ENCODE measurements around the gene SMIM3. TPM values are rescaled to one million over a fixed set of nuclear protein-coding genes. Genes with fewer than 3 reads are reported as not detected.
A peak's percentile ranks its signal among the peaks of the same experiment; 100 is the strongest.

SMIM3 gene
- total RNA-seq, 1 experiment from 2014 or later: 55.2 TPM

DNA sequence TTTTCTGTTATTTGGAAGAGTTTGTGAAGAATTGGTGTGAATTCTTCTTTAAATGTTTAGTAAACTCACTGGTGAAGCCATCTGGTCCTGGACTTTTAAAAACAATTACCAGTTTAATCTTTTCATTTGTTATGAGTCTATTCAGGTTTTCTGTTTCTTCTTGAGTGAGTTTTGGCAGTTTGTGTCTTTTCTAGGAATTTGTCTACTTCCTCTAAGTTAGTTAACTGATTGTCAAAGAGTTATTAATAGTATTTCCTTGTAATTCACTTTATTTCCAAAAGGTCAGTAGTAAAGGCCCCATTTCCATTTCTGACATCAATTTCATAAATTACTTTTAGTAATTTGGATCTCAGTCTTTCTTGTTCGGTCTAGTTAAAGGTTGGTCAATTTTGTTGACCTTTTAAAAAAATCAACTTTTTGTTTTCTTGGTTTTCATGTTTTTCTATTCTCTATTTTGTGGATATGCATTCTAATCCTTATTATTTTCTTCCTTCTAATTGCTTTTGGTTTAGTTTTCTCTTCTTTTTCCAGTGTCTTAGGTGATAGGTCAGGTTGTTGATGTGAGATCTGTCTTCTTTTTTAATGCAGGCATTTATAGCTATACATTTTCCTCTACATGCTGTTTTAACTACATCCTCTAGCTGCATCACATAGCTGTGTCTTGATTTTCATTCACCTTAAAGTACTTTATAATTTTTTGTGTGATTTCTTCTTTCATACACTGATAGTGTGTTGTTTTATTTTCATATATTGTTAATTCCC, 7.3 kb upstream of the SMIM3 start:
- in situ Hi-C loops (cut with HindIII; ENCODE audit: low pct_unique_long_range_greater_than_20kb, low sequenced_read_pairs): no loop called here
- no peak for ATAC-seq
- H3K27ac ChIP-seq (ENCODE audit: low read length): no peak overlapping the region
- BruUV-seq (replicated peaks): no TSS peak
- TF ChIP-seq, protein P1, sequence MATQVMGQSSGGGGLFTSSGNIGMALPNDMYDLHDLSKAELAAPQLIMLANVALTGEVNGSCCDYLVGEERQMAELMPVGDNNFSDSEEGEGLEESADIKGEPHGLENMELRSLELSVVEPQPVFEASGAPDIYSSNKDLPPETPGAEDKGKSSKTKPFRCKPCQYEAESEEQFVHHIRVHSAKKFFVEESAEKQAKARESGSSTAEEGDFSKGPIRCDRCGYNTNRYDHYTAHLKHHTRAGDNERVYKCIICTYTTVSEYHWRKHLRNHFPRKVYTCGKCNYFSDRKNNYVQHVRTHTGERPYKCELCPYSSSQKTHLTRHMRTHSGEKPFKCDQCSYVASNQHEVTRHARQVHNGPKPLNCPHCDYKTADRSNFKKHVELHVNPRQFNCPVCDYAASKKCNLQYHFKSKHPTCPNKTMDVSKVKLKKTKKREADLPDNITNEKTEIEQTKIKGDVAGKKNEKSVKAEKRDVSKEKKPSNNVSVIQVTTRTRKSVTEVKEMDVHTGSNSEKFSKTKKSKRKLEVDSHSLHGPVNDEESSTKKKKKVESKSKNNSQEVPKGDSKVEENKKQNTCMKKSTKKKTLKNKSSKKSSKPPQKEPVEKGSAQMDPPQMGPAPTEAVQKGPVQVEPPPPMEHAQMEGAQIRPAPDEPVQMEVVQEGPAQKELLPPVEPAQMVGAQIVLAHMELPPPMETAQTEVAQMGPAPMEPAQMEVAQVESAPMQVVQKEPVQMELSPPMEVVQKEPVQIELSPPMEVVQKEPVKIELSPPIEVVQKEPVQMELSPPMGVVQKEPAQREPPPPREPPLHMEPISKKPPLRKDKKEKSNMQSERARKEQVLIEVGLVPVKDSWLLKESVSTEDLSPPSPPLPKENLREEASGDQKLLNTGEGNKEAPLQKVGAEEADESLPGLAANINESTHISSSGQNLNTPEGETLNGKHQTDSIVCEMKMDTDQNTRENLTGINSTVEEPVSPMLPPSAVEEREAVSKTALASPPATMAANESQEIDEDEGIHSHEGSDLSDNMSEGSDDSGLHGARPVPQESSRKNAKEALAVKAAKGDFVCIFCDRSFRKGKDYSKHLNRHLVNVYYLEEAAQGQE (IDR thresholded peaks at IDR 0.05; ENCODE audit: insufficient read depth in 1 of 2, low read depth in 2 of 2, low read length in 1 of 2): no peak
- H3K9me3 ChIP-seq (ENCODE audit: control insufficient read depth, insufficient read depth, low read depth, low read length): no peaks in the 10 kb centered on the region
- ChIA-PET POLR2A (no interaction called here), CTCF (no interaction called here)
- DNase-seq (ENCODE audit: low read depth, low spot score): no peak
- intact Hi-C loops (cut with micrococcal nuclease; ENCODE audit: unreplicated experiment): no loop called here
- H3K4me1 ChIP-seq (ENCODE audit: control insufficient read depth, insufficient read depth, low read length): peaks cover 4% of the 10 kb centered on the region
- no peak overlapping the region for H3K4me3 ChIP-seq (ENCODE audit: low read depth in 2 of 2, low read length in 2 of 2)
- H3K27me3 ChIP-seq (ENCODE audit: control insufficient read depth, insufficient read depth, low read length): no peaks in the 10 kb centered on the region
- H3K36me3 ChIP-seq (ENCODE audit: control insufficient read depth, insufficient read depth, low read length): no peaks in the 10 kb centered on the region

DNA sequence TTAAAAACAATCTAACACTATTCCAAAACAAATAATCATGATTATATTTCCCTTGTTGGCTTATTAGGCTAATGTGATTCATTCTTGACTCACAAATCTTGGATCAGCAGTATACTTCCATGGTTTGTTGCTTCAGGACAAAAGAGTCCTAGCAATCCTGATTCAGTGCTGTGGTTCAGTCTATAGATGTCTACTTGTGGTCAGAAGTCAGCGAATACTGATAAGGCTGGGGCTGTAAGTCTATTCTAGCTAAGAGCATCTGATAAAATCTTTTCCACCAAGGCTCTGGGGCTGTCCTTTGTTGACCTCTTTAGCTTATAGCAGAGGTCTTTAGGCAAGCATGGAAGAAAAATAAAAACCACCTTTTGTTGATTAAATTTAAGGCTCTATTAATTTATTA, 4.4 kb upstream of the SMIM3 start:
- Histone ChIP-seq H3K27me3 (ENCODE audit: control insufficient read depth, insufficient read depth, low read length) (no peaks in the 10 kb centered on the region), H3K4me1 (ENCODE audit: control insufficient read depth, insufficient read depth, low read length) (peaks cover 15% of the 10 kb centered on the region), H3K36me3 (ENCODE audit: control insufficient read depth, insufficient read depth, low read length) (peaks cover 2% of the 10 kb centered on the region; the same call in 1 of the 2 replicates), H3K9me3 (ENCODE audit: control insufficient read depth, insufficient read depth, low read depth, low read length) (no peaks in the 10 kb centered on the region), H3K4me3 (ENCODE audit: low read depth in 2 of 2, low read length in 2 of 2) (no peak overlapping the region), H3K27ac (ENCODE audit: low read length) (peak overlapping the region; percentile 46; the same call in 1 of the 2 replicates)
- in situ Hi-C loops (cut with HindIII; ENCODE audit: low pct_unique_long_range_greater_than_20kb, low sequenced_read_pairs) (no loop called here), intact Hi-C loops (cut with micrococcal nuclease; ENCODE audit: unreplicated experiment) (no loop called here)
- ATAC-seq (peak; percentile 61), DNase-seq (ENCODE audit: low read depth, low spot score) (no peak)
- TF ChIP-seq TCF7L2 (IDR thresholded peaks at IDR 0.05; ENCODE audit: low read depth, low read length) (no peak), POLR2AphosphoS5 (IDR thresholded peaks at IDR 0.05; ENCODE audit: low read depth, low read length) (no peak), SIN3A (IDR thresholded peaks at IDR 0.05; ENCODE audit: borderline replicate concordance, insufficient read depth, low read depth, low read length) (no peak)
- TF ChIP-seq, protein P1 (IDR thresholded peaks at IDR 0.05; ENCODE audit: insufficient read depth in 1 of 2, low read depth in 2 of 2, low read length in 1 of 2): 0 out of 4 replicates have a peak, but pooled peaks of 1 of the 2 experiments have one; percentile 17
- TF ChIP-seq, protein P2, sequence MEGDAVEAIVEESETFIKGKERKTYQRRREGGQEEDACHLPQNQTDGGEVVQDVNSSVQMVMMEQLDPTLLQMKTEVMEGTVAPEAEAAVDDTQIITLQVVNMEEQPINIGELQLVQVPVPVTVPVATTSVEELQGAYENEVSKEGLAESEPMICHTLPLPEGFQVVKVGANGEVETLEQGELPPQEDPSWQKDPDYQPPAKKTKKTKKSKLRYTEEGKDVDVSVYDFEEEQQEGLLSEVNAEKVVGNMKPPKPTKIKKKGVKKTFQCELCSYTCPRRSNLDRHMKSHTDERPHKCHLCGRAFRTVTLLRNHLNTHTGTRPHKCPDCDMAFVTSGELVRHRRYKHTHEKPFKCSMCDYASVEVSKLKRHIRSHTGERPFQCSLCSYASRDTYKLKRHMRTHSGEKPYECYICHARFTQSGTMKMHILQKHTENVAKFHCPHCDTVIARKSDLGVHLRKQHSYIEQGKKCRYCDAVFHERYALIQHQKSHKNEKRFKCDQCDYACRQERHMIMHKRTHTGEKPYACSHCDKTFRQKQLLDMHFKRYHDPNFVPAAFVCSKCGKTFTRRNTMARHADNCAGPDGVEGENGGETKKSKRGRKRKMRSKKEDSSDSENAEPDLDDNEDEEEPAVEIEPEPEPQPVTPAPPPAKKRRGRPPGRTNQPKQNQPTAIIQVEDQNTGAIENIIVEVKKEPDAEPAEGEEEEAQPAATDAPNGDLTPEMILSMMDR (IDR thresholded peaks at IDR 0.05): no peak
- ChIA-PET CTCF (no interaction called here), POLR2A (no interaction called here)
- no TSS peak for BruUV-seq (replicated peaks)

Data from Panc1 (cell line).